SK-N-SH treated with all-trans-retinoic acid at 6 μM for 48 hours (cell line): Measurements from ENCODE around the gene RASAL1.

Experiments
- ATAC-seq: fragments of 200-7000 bp; cut with Tn5 transposase; 3 replicates; pipeline ENCODE4 v1.9.1; 2020; ENCODE audit warnings: mild to moderate bottlenecking, moderate library complexity
- ARNTL ChIP-seq: fragments of 450-650 bp; formaldehyde crosslinking; IDR thresholded peaks from 2 replicates; pipeline ENCODE4 v1.5.0; 2020; ENCODE audit warnings: low read depth, mild to moderate bottlenecking, moderate library complexity, borderline replicate concordance
- CREB5 ChIP-seq: fragments of 250-450 bp; sonication (Bioruptor Pico); IDR thresholded peaks from 2 replicates; pipeline ENCODE4 v1.5.1; 2020; ENCODE audit warnings: low read depth, mild to moderate bottlenecking, moderate library complexity
- CSDC2 ChIP-seq: fragments of 250-450 bp; sonication (Bioruptor Pico); IDR thresholded peaks from 2 replicates; pipeline ENCODE4 v1.5.0; 2020; ENCODE audit warnings: mild to moderate bottlenecking, moderate library complexity
- CSRNP3 ChIP-seq: fragments of 250-450 bp; sonication (Bioruptor Pico); IDR thresholded peaks from 2 replicates; pipeline ENCODE4 v1.5.1; 2021; ENCODE audit warnings: mild to moderate bottlenecking, moderate library complexity
- ESRRG ChIP-seq: fragments of 250-450 bp; sonication (Bioruptor Pico); IDR thresholded peaks from 2 replicates; pipeline ENCODE4 v1.6.1; 2021; ENCODE audit warnings: mild to moderate bottlenecking
- GLIS3 ChIP-seq: fragments of 250-450 bp; sonication (Bioruptor Pico); IDR thresholded peaks from 2 replicates; pipeline ENCODE4 v1.5.0; 2020; ENCODE audit warnings: mild to moderate bottlenecking, moderate library complexity
- ISL1 ChIP-seq: fragments of 250-450 bp; sonication (Bioruptor Pico); IDR thresholded peaks from 2 replicates; pipeline ENCODE4 v2.1.2; 2022; ENCODE audit warnings: mild to moderate bottlenecking, moderate library complexity
- OSR1 ChIP-seq: fragments of 250-450 bp; sonication (Bioruptor Pico); IDR thresholded peaks from 2 replicates; pipeline ENCODE4 v1.8.0; 2022; ENCODE audit warnings: moderate library complexity, mild to moderate bottlenecking, inconsistent platforms
- POU6F1 ChIP-seq: fragments of 250-450 bp; sonication (Bioruptor Pico); IDR thresholded peaks from 2 replicates; pipeline ENCODE4 v1.8.0; 2021; ENCODE audit warnings: low read depth, mild to moderate bottlenecking, moderate library complexity, borderline replicate concordance
- PPARA ChIP-seq: fragments of 250-450 bp; sonication (Bioruptor Pico); IDR thresholded peaks from 2 replicates; pipeline ENCODE4 v1.5.0; 2020; ENCODE audit warnings: mild to moderate bottlenecking, borderline replicate concordance
- RARB ChIP-seq: fragments of 250-450 bp; sonication (Bioruptor Pico); IDR thresholded peaks from 2 replicates; pipeline ENCODE4 v1.8.0; 2021; ENCODE audit warnings: mild to moderate bottlenecking, moderate library complexity
- SNAI2 ChIP-seq: fragments of 250-450 bp; sonication (Bioruptor Pico); IDR thresholded peaks from 2 replicates; pipeline ENCODE4 v1.5.0; 2020; ENCODE audit warnings: mild to moderate bottlenecking, moderate library complexity
- TCF4 ChIP-seq: fragments of 250-450 bp; sonication (Bioruptor Pico); IDR thresholded peaks from 2 replicates; pipeline ENCODE4 v1.8.0; 2021; ENCODE audit warnings: mild to moderate bottlenecking, moderate library complexity, borderline replicate concordance
- TOX ChIP-seq: fragments of 250-450 bp; sonication (Bioruptor Pico); IDR thresholded peaks from 2 replicates; pipeline ENCODE4 v1.8.0; 2021; ENCODE audit warnings: mild to moderate bottlenecking, moderate library complexity, borderline replicate concordance
- ZC3H10 ChIP-seq: fragments of 250-450 bp; sonication (Bioruptor Pico); IDR thresholded peaks from 2 replicates; pipeline ENCODE4 v1.5.1; 2021; ENCODE audit warnings: mild to moderate bottlenecking, moderate library complexity
- ZFP3 ChIP-seq: fragments of 250-450 bp; sonication (Bioruptor Pico); IDR thresholded peaks from 2 replicates; pipeline ENCODE4 v1.5.0; 2020; ENCODE audit warnings: mild to moderate bottlenecking, moderate library complexity
- ZFP30 ChIP-seq: fragments of 450-650 bp; formaldehyde crosslinking; IDR thresholded peaks from 2 replicates; pipeline ENCODE4 v1.5.0; 2022; ENCODE audit warnings: mild to moderate bottlenecking, moderate library complexity
- ZNF565 ChIP-seq: fragments of 450-650 bp; formaldehyde crosslinking; conservative IDR thresholded peaks from 2 replicates; pipeline ENCODE4 v1.5.0; 2020; ENCODE audit warnings: low read depth, mild to moderate bottlenecking, moderate library complexity
- ZNF70 ChIP-seq: fragments of 450-650 bp; formaldehyde crosslinking; IDR thresholded peaks from 2 replicates; pipeline ENCODE4 v1.5.0; 2020; ENCODE audit warnings: mild to moderate bottlenecking, moderate library complexity
- ZNF8 ChIP-seq: fragments of 450-650 bp; formaldehyde crosslinking; IDR thresholded peaks from 2 replicates; pipeline ENCODE4 v1.5.0; 2020; ENCODE audit warnings: mild to moderate bottlenecking, moderate library complexity
- TF ChIP-seq, protein P1 (sequence below): fragments of 250-450 bp; sonication (Bioruptor Pico); IDR thresholded peaks from 2 replicates; pipeline ENCODE4 v1.8.0; 2020; ENCODE audit warnings: mild to moderate bottlenecking, moderate library complexity, borderline replicate concordance

RASAL1 gene

GRCh38 chr12:113145720-113146551 lies 10.4 kb upstream of the RASAL1 start:
- no peak for ATAC-seq
- TF ChIP-seq ZFP3 (CRISPR knock-in tag) (no peak), ESRRG (CRISPR knock-in tag) (no peak), ZNF8 (CRISPR knock-in tag) (no peak)

DNA sequence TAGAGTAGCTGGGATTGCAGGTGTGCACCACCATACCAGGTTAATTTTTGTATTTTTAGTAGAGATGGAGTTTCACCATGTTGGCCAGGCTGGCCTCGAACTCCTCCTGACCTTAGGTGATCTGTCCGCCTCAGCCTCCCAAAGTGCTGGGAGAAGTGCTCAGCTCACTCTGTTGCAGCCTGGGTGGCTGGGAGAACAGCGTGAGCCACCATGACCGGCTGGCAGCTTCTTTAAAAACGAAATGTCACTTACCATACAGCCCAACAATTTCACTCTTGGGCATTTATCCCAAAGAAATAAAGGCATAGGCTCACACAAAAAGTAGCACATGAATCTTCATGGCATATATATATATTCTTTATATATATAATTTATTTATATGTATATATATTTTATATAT lies 9.2 kb upstream of the RASAL1 start:
- no peak for TF ChIP-seq ISL1 (CRISPR knock-in tag)
- TF ChIP-seq POU6F1 (CRISPR knock-in tag) = no peak
- no peak for TF ChIP-seq RARB
- TF ChIP-seq TCF4 (CRISPR knock-in tag) = no peak
- no peak for TF ChIP-seq ESRRG (CRISPR knock-in tag)
- TF ChIP-seq ZFP30 (CRISPR knock-in tag) = no peak
- no peak for TF ChIP-seq CSRNP3 (CRISPR knock-in tag)
- TF ChIP-seq OSR1 = no peak
- TF ChIP-seq PPARA = no peak
- TF ChIP-seq, protein P1, sequence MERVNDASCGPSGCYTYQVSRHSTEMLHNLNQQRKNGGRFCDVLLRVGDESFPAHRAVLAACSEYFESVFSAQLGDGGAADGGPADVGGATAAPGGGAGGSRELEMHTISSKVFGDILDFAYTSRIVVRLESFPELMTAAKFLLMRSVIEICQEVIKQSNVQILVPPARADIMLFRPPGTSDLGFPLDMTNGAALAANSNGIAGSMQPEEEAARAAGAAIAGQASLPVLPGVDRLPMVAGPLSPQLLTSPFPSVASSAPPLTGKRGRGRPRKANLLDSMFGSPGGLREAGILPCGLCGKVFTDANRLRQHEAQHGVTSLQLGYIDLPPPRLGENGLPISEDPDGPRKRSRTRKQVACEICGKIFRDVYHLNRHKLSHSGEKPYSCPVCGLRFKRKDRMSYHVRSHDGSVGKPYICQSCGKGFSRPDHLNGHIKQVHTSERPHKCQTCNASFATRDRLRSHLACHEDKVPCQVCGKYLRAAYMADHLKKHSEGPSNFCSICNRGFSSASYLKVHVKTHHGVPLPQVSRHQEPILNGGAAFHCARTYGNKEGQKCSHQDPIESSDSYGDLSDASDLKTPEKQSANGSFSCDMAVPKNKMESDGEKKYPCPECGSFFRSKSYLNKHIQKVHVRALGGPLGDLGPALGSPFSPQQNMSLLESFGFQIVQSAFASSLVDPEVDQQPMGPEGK (CRISPR knock-in tag) = no peak
- no peak for TF ChIP-seq GLIS3 (CRISPR knock-in tag)
- TF ChIP-seq CREB5 = no peak
- no peak for TF ChIP-seq CSDC2
- no peak for TF ChIP-seq SNAI2
- no peak for TF ChIP-seq TOX (CRISPR knock-in tag)
- TF ChIP-seq ZNF70 (CRISPR knock-in tag) = no peak
- no peak for TF ChIP-seq ZFP3 (CRISPR knock-in tag)
- no peak for ATAC-seq

- no peak for TF ChIP-seq CSRNP3 (CRISPR knock-in tag)
- no peak for TF ChIP-seq SNAI2
- TF ChIP-seq TOX (CRISPR knock-in tag) = no peak
- no peak for TF ChIP-seq ZNF565 (CRISPR knock-in tag)
- TF ChIP-seq ARNTL (CRISPR knock-in tag) = no peak
- ATAC-seq = no peak
Measured at GRCh38 chr12:113143959-113144358, 8.4 kb upstream of the RASAL1 start.

GRCh38 chr12:113142886-113143332 lies 7.3 kb upstream of the RASAL1 start:
- no peak for ATAC-seq
- TF ChIP-seq ZC3H10 (no peak), RARB (no peak)
- TF ChIP-seq, all 23 proteins: peak for 0
